Subcutaneous abdominal adipose tissue (tissue), 5 donors: ENCODE data around the gene RPP25.

Experiments used
- H3K27ac ChIP-seq: one replicate; pipeline ENCODE4 v1.7.0; 2013; ENCODE audit warnings: low read depth, mild to moderate bottlenecking, inconsistent platforms, low read length, moderate library complexity
- H3K27me3 ChIP-seq, 5 donors: one replicate each; pipeline ENCODE4 v1.7.0; 2013; ENCODE audit warnings: low read length in 5 of 5, inconsistent platforms in 1 of 5; ENCODE audit not compliant: control insufficient read depth in 5 of 5, insufficient read depth in 4 of 5
- H3K36me3 ChIP-seq, 5 donors: one replicate each; pipeline ENCODE4 v1.7.0; 2013; ENCODE audit warnings: low read length in 5 of 5; ENCODE audit not compliant: control insufficient read depth in 5 of 5, insufficient read depth in 5 of 5
- H3K4me1 ChIP-seq, 5 donors: one replicate each; pipeline ENCODE4 v1.7.0; 2013; ENCODE audit warnings: low read length in 5 of 5, mild to moderate bottlenecking in 3 of 5, moderate library complexity in 1 of 5; ENCODE audit not compliant: control insufficient read depth in 5 of 5, insufficient read depth in 5 of 5
- H3K4me3 ChIP-seq, 5 donors: one replicate each; pipeline ENCODE4 v1.7.0; 2013; ENCODE audit warnings: low read length in 5 of 5, low read depth in 1 of 5
- H3K9ac ChIP-seq, 5 donors: one replicate each; pipeline ENCODE4 v1.7.0; 2013; ENCODE audit warnings: low read length in 5 of 5, mild to moderate bottlenecking in 4 of 5, moderate library complexity in 3 of 5
- H3K9me3 ChIP-seq, 5 donors: one replicate each; pipeline ENCODE4 v1.7.0; 2013; ENCODE audit warnings: low read length in 5 of 5; ENCODE audit not compliant: control insufficient read depth in 5 of 5
- donor health status: healthy.
- donor health status: healthy.
- donor health status: healthy.
- donor health status: healthy.
- donor health status: healthy.

The RPP25 gene

DNA sequence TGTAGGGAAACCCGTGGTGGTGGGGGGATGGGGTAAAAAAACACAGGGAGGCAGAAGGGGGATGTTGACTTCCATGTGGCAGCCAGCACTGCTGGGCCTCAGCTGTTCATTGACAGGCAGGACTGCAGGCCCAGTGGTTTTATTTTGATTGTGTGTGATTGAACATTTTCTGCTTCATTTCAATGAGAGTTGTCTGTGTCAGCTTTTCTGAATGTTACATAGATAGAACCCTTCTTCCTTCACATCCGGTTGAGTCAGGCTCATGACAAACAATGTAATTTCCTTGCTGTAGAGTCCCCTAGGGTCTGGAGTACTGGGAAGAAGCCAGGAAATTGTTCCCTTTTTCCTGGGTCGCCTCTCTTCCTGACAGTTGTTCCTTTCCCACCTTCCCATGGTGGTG, 8.2 kb upstream of the RPP25 start:
- H3K9me3 ChIP-seq, result no peaks in the 10 kb centered on the region
- H3K4me1 ChIP-seq, result peaks cover 0 to 13% (median 0%) of the 10 kb centered on the region in 5 donors
- H3K9ac ChIP-seq, result no peak overlapping the region
- H3K4me3 ChIP-seq, result no peak overlapping the region
- H3K27me3 ChIP-seq, result no peaks in the 10 kb centered on the region
- no peaks in the 10 kb centered on the region for H3K36me3 ChIP-seq
- no peak overlapping the region for H3K27ac ChIP-seq

DNA sequence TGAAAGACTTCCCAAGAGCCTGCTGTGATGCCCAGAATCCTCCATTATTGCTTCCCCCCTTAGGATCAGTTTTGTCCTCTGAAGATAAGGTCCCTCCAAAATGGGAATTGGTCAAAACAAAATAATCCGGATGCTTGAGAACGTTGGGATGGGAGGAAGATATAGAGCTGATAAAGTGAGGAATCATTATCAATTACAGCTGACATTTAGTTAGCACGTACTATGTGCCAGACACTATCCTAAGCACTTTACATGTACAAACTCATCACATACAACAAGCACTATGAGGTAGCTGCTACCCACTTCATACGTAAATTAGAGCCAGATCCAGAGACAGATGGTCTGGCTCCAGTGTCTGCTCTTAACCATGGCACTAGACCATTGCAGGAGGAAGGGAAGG, 6.6 kb upstream of the RPP25 start:
- no peaks in the 10 kb centered on the region for H3K36me3 ChIP-seq
- peaks cover 2 to 23% (median 10%) of the 10 kb centered on the region in 5 donors for H3K4me1 ChIP-seq
- H3K9ac ChIP-seq, result no peak overlapping the region
- H3K4me3 ChIP-seq, result no peak overlapping the region
- H3K27ac ChIP-seq, result no peak overlapping the region
- no peaks in the 10 kb centered on the region for H3K9me3 ChIP-seq
- peaks cover 0 to 10% (median 9%) of the 10 kb centered on the region in 5 donors for H3K27me3 ChIP-seq

DNA sequence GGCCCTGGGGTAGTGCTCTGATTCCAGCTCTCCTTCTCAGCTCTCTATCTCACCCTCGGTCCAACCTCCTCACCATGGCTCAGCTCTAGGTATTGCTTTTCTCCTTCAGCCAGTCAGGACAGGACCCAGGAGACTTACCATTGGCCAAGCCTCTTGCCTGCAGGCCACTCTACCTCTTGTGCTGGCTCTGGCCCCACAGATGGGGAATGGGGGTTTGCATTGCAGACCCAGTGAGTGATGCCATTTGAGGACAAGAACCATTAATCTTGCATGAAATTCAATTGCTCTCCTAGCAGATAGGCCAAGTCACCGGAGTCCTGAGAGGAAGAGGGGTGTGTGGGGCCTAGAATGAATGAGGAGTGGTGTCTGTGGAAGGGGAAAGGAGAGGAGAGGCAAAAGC, 6.1 kb upstream of the RPP25 start:
- no peak overlapping the region for H3K9ac ChIP-seq
- H3K36me3 ChIP-seq, result no peaks in the 10 kb centered on the region
- H3K9me3 ChIP-seq, result no peaks in the 10 kb centered on the region
- peaks cover 2 to 29% (median 16%) of the 10 kb centered on the region in 5 donors for H3K4me1 ChIP-seq
- H3K4me3 ChIP-seq, result no peak overlapping the region
- H3K27me3 ChIP-seq, result peaks cover 0 to 10% (median 9%) of the 10 kb centered on the region in 5 donors
- H3K27ac ChIP-seq, result no peak overlapping the region

DNA sequence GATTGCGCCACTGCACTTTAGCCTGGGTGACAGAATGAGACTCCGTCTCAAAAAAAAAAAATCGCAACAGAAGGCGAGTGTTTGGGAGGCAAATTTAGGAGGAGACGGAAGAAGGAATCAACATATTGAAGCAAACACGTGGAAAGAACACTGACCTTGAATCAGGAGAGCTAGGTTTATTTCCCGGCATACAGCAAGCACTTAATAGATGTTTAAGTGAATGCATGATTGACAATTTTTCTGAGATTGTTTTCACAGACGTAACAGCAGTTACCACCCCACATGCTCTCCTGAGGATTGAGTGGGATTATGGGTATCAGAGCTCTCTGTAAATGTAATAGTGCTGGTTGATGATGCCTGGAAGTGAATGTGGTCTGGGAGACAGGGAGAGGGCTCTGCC, 5.6 kb upstream of the RPP25 start:
- no peaks in the 10 kb centered on the region for H3K9me3 ChIP-seq
- H3K4me1 ChIP-seq, result peaks cover 2 to 33% (median 20%) of the 10 kb centered on the region in 5 donors
- H3K27me3 ChIP-seq, result peaks cover 0 to 14% (median 9%) of the 10 kb centered on the region in 5 donors
- no peaks in the 10 kb centered on the region for H3K36me3 ChIP-seq
- H3K9ac ChIP-seq, result no peak overlapping the region
- no peak overlapping the region for H3K4me3 ChIP-seq
- no peak overlapping the region for H3K27ac ChIP-seq

DNA sequence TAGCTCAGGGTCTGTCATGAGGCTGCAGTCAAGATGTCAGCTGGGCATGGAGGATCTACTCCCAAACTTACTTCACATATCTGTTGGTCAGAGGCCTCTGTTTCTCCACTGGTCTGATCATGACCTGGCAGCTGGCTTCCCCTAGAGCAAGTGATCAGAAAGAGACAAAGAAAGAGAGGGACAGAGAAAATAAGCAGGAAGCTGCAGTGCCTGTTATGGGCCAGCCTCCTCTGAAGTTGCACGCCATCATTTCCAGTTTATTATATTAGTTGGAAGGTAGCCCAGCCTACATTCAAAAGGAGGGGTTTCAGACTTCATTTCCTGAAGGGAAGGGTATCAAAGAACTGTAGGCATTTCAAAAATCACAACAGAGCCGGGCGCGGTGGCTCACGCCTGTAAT, 5.0 kb upstream of the RPP25 start:
- no peak overlapping the region for H3K27ac ChIP-seq
- no peaks in the 10 kb centered on the region for H3K9me3 ChIP-seq
- peaks cover 2 to 39% (median 26%) of the 10 kb centered on the region in 5 donors for H3K4me1 ChIP-seq
- H3K4me3 ChIP-seq, result no peak overlapping the region
- H3K36me3 ChIP-seq, result no peaks in the 10 kb centered on the region
- peaks cover 0 to 14% (median 9%) of the 10 kb centered on the region in 5 donors for H3K27me3 ChIP-seq
- H3K9ac ChIP-seq, result no peak overlapping the region

DNA sequence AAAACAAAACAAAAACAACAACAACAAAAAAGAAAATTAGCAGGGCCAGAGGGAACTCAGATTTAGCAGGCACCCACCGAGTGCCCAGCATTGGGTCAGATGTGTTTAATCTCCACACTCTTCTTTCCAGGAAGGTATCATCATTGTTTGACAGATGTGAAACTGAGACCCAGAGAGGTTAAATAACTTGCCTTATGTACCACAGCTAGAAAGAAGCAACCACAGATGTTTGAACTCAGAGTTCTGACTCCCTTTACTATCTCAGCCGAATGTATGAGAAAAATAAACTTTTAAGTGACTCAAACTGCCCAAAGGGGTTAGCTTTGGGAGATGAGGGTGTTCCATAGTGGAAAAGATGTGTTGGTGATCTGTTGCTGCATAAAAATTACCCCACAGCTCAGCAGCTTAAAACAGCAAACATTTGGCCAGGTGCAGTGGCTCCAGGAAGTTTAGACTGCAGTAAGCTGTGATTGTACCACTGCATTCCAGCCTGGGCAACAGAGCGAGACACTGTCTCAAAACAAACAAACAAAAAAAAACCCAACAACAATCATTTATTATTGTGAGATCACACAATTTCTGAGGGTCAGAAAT, 4.5 kb upstream of the RPP25 start:
- Histone ChIP-seq H3K9ac (no peak overlapping the region), H3K27me3 (peaks cover 0 to 14% (median 9%) of the 10 kb centered on the region in 5 donors), H3K36me3 (no peaks in the 10 kb centered on the region), H3K27ac (no peak overlapping the region), H3K4me1 (peaks cover 2 to 44% (median 31%) of the 10 kb centered on the region in 5 donors), H3K4me3 (no peak overlapping the region), H3K9me3 (no peaks in the 10 kb centered on the region)

DNA sequence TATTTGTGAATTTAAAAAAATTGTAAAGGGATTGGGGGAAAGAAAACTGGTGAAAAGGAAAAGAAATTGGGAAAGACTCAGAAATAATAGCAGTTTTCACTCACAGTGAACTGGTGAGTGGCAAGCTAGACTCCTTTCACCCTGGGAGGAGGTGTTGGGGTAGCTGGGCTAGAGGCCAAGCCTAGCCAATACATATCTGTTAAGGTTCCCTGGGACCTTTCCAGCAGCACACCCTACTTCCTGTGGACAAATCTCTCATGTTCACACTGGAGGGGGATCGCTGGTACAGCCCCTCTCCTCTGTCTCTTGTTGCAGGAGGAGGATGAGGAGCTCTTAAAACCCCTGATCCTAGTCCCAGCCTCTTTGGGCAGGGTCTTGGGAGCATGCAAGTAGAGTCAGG, 3.7 kb upstream of the RPP25 start:
- Histone ChIP-seq H3K27ac (no peak overlapping the region), H3K4me1 (peaks cover 2 to 52% (median 37%) of the 10 kb centered on the region in 5 donors), H3K27me3 (peaks cover 0 to 14% (median 9%) of the 10 kb centered on the region in 5 donors), H3K9ac (no peak overlapping the region), H3K4me3 (no peak overlapping the region), H3K36me3 (no peaks in the 10 kb centered on the region), H3K9me3 (no peaks in the 10 kb centered on the region)

DNA sequence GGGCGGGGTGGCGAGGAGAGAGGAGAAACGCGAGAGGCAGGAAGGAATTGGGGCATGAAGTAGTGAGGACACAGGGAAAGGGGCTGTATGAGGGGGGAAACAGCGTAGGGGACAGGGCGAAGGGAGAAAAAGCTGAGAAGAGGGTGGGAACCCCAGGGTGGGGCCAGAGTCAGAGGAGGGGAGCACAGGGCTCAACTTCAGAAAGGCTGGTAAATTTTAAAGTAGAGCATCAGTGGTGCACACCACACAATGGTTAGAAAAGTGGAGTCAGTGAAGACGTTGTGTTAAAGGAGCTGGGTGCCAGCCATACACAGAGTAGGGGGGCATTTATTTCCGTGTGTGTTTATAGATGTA, 3.0 kb upstream of the RPP25 start:
- Histone ChIP-seq H3K27ac (no peak overlapping the region), H3K9me3 (no peaks in the 10 kb centered on the region), H3K36me3 (no peaks in the 10 kb centered on the region), H3K4me3 (no peak overlapping the region), H3K4me1 (peaks cover 3 to 55% (median 44%) of the 10 kb centered on the region in 5 donors), H3K9ac (no peak overlapping the region), H3K27me3 (peaks cover 0 to 14% (median 9%) of the 10 kb centered on the region in 5 donors)

DNA sequence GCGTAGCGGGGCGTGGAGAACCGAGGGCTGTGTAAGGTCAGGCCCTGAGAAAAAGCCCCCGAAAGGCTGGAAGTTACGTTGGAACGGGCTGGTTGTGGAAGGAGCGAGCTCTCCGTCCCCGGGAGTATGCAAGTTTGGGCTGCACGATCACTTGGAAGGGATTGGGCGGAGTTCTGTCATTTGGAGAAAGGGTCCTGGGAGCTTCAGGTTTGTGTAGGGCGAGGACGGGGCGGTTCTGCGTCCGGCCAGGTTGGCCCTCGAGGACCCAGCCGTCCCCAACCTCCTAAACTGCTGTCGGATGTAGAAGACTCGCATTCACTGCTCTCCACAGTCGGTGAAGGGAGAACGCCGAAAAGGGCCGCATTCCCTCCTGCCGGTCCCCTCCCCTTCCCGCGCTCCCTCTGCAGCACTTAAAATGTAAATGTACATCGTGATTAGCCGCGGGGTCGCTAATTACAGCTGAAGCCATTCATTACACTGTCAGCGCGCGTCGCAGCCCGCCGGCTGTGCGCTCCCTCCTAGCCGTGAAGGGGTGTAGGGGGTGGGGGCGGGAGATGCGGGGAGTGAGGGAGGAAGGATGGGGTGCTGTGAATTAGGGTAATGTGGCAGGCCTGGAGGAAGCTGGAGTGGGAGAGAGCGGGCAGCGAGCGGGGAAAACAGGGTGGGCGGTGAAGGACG, 2.5 kb upstream of the RPP25 start:
- H3K27ac ChIP-seq, result no peak overlapping the region
- peaks cover 0 to 14% (median 9%) of the 10 kb centered on the region in 5 donors for H3K27me3 ChIP-seq
- peak overlapping the region; percentile 50 to 78 (median 74) for H3K4me3 ChIP-seq
- no peaks in the 10 kb centered on the region for H3K36me3 ChIP-seq
- peak overlapping the region in 3 of 5 donors; percentile 14 to 82 (median 63) for H3K9ac ChIP-seq
- peaks cover 4 to 55% (median 49%) of the 10 kb centered on the region in 5 donors for H3K4me1 ChIP-seq
- no peaks in the 10 kb centered on the region for H3K9me3 ChIP-seq

DNA sequence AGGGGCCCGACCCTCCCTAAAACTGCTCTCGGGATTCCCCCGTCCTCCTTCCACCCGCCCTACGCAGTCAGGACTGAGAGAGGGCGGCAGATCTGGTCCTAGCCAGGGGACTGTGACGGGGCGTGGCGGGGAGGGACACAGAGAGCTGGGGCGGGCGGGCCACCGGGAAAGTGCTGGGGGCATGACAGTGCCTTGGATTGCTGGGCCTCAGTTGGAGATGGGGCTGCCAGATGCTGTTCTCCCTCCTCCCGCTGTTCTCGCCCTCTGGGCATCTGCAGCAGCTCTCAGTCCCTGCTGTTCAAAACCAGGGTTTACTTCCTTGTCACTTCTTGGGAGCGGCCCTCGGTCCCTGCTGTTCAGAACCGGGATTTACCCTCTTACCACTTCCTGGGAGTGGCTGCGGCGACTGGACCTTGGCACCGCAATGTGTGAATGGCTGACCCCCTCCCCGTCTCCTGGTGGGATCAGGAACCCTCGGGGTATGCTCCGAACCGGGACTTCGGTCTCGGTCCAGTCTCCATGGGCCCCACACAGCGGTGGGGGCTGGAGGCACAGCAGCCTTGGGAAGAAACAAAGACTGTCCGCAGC, 1.8 kb upstream of the RPP25 start:
- peaks cover 4 to 54% (median 52%) of the 10 kb centered on the region in 5 donors for H3K4me1 ChIP-seq
- H3K9ac ChIP-seq, result peak overlapping the region in 3 of 5 donors; percentile 52 to 82 (median 63)
- H3K36me3 ChIP-seq, result no peaks in the 10 kb centered on the region
- no peaks in the 10 kb centered on the region for H3K9me3 ChIP-seq
- H3K27ac ChIP-seq, result no peak overlapping the region
- peaks cover 0 to 14% (median 9%) of the 10 kb centered on the region in 5 donors for H3K27me3 ChIP-seq
- H3K4me3 ChIP-seq, result peak overlapping the region; percentile 50 to 78 (median 74)
